Measurements from ENCODE around the gene EXOSC10. TPM values are rescaled to one million over a fixed set of nuclear protein-coding genes. Genes with fewer than 3 reads are reported as not detected.

The EXOSC10 gene
- total RNA-seq, 1 donor from 2014 or later, result 17.1 TPM

DNA sequence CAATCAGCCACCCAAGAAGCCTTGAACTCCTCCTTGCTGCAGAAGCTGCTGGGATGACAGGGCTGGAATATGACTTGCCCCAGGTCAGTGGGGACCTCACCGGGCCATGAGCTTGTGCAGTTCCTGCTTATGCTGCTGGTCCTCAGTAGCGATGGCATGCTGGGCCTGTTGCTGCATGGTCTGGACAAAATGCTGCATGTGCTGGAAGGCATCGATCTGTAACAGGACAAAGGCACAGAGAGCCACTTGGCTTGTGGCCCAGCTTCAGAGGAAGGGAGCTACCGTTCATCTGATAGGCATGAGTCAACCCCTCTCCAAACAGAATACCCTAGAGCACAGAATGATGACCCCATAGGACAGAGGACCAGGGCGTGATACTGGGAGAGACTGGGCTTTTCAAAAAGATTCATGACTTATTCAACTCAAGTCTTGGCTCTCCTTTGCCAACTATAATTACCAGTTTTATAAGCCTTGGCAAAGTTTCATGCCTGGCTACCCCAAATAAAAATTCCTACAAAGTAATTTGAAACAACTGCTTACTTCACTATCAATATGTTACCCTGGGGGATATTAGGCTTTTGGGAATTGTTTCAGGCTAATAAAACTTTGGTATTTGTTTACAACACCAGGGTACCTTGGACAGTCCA lies 34.7 kb upstream of the EXOSC10 start:
- no peak overlapping the region for H3K4me3 ChIP-seq
- H3K27ac ChIP-seq (replicated peaks), result peak overlapping the region; percentile 73
- no peaks in the 10 kb centered on the region for H3K27me3 ChIP-seq (ENCODE audit: low read depth)
- H3K9me3 ChIP-seq (replicated peaks), result no peaks in the 10 kb centered on the region
- TF ChIP-seq, protein P1, sequence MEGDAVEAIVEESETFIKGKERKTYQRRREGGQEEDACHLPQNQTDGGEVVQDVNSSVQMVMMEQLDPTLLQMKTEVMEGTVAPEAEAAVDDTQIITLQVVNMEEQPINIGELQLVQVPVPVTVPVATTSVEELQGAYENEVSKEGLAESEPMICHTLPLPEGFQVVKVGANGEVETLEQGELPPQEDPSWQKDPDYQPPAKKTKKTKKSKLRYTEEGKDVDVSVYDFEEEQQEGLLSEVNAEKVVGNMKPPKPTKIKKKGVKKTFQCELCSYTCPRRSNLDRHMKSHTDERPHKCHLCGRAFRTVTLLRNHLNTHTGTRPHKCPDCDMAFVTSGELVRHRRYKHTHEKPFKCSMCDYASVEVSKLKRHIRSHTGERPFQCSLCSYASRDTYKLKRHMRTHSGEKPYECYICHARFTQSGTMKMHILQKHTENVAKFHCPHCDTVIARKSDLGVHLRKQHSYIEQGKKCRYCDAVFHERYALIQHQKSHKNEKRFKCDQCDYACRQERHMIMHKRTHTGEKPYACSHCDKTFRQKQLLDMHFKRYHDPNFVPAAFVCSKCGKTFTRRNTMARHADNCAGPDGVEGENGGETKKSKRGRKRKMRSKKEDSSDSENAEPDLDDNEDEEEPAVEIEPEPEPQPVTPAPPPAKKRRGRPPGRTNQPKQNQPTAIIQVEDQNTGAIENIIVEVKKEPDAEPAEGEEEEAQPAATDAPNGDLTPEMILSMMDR (IDR thresholded peaks at IDR 0.05; ENCODE audit: borderline replicate concordance), result no peak
- peaks cover 40% of the 10 kb centered on the region for H3K4me1 ChIP-seq
- peaks cover 86% of the 10 kb centered on the region for H3K36me3 ChIP-seq
- intact Hi-C loops (cut with micrococcal nuclease), result no loop called here
- no peak for DNase-seq

DNA sequence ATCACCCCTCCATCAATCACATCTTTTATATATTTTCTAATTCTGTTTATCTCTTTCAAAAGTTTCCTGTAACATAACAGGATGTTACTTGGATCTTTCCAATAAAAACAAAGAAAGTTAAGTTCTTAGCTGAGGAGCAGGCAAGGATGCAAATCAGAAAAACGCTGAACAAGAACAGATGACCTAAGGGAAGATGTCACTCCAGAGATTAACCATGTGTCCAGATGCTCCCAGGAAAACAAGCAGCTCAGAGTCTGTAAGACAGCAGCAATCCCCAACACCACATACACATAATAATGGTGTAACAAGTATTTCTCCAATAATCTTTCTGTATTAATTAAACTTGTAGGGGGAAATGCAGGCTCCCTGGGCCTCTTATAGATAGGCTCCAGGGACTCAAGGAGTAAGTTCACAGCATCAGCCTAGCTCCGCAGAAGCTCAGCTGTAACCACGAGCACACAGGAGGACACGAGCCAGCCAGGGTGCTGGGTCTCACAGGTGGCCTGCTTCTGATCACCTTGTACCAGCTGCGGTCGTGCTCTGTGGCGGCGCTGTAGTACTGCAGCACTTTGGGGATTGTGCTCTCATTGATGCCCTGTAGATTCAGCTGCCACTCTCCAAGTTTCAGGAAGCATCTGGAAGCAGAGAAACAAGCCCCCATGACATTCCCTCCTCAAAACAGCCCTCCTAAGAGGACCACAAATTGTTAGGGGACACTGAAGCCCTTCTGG lies 33.1 kb upstream of the EXOSC10 start:
- intact Hi-C loops (cut with micrococcal nuclease), result no loop called here
- H3K27ac ChIP-seq (replicated peaks), result peak overlapping the region; percentile 73

DNA sequence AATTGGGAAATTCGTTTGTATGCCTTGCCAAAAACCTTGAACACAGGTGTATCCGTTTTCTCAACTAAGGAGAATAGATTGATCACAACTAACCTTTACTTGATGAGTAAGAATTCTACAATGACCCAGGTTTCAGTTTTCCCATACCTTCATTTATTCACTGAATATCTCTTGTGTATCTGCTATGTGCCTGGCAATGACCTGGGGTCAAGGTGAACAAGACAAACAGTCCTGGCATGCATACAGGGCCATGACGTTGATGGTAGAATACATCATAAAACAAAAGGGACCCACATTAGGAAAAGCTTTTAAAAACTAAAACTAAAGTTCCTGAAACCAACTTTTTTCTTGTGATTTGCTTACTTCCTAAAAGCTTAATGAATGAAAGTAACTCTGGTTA lies 32.1 kb upstream of the EXOSC10 start:
- H3K27me3 ChIP-seq (ENCODE audit: low read depth), result no peaks in the 10 kb centered on the region
- TF ChIP-seq, protein P1 (IDR thresholded peaks at IDR 0.05; ENCODE audit: borderline replicate concordance), result no peak
- H3K4me1 ChIP-seq, result peaks cover 33% of the 10 kb centered on the region
- peaks cover 88% of the 10 kb centered on the region for H3K36me3 ChIP-seq
- no peak overlapping the region for H3K4me3 ChIP-seq
- H3K27ac ChIP-seq (replicated peaks), result peak overlapping the region; percentile 69
- intact Hi-C loops (cut with micrococcal nuclease), result no loop called here
- no peaks in the 10 kb centered on the region for H3K9me3 ChIP-seq (replicated peaks)
- no peak for DNase-seq

More for the DNA sequence above, 33.1 kb upstream of the EXOSC10 start:
- H3K4me1 ChIP-seq, result peaks cover 33% of the 10 kb centered on the region
- DNase-seq, result no peak
- TF ChIP-seq, protein P1 (IDR thresholded peaks at IDR 0.05; ENCODE audit: borderline replicate concordance), result no peak
- H3K9me3 ChIP-seq (replicated peaks), result no peaks in the 10 kb centered on the region
- H3K27me3 ChIP-seq (ENCODE audit: low read depth), result no peaks in the 10 kb centered on the region
- H3K4me3 ChIP-seq, result no peak overlapping the region
- peaks cover 86% of the 10 kb centered on the region for H3K36me3 ChIP-seq

DNA sequence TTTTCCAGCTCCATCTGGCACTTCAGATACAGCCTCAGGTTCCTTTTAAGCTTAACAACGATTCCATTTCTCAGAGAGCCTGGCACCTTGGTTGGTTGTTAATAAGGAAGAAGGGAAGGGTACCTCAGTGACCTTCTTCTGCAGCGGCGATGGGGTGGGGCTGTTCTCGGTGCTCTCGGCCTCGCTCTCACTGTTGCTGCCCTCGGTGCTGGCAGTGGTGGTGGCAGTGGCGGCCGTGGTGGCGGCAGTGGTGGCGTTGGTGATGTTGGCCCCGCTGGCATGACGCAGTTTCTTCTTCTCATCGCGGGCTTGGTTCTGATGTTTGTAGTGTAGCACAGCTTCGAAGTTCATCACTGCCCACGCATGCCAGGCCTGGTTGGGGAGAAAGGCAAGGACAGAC lies 30.7 kb upstream of the EXOSC10 start:
- intact Hi-C loops (cut with micrococcal nuclease), result no loop called here
- TF ChIP-seq, protein P1 (IDR thresholded peaks at IDR 0.05; ENCODE audit: borderline replicate concordance), result no peak

DNA sequence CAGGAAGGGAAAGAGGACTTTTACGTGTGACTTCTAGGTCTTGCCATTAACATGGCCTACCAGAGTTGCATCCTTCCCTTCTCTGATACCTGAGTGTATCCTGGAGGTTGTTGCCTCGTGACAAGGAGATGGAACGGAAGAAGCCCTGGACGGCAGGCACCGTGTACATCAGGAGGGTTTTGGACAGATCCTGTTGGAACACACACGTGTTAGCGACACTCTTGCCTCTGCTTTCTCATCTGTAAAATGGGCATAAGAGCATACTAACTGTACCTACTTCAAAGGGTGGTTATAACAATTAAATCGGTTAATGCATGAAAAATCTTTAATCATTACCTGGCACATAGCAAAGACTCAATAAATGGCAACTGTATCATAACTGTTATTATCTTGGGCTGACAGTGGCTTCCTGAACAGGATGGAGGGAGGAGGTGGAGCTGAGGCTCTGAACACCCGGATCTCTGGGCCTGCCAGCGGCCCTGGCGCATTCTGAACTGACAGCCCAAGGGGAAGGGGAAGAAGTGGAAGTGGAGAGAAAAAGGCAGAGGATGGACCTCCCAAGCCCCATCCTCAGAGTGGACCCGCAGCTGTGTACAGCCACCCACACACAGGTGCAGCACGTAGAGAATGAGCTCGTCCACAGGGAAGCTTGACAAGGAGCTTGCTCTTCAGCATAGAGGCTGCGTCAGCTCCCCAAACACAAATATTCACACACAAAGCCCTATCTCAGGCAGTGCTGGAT lies 30.2 kb upstream of the EXOSC10 start:
- Histone ChIP-seq H3K4me3 (no peak overlapping the region), H3K9me3 (replicated peaks) (no peaks in the 10 kb centered on the region), H3K27me3 (ENCODE audit: low read depth) (no peaks in the 10 kb centered on the region), H3K4me1 (peaks cover 25% of the 10 kb centered on the region), H3K27ac (replicated peaks) (peak overlapping the region; percentile 6), H3K36me3 (peaks cover 90% of the 10 kb centered on the region)
- intact Hi-C loops (cut with micrococcal nuclease), result no loop called here
- no peak for DNase-seq
- TF ChIP-seq, protein P1 (IDR thresholded peaks at IDR 0.05; ENCODE audit: borderline replicate concordance), result no peak

More for the DNA sequence above, 30.7 kb upstream of the EXOSC10 start:
- Histone ChIP-seq H3K27me3 (ENCODE audit: low read depth) (no peaks in the 10 kb centered on the region), H3K9me3 (replicated peaks) (no peaks in the 10 kb centered on the region), H3K36me3 (peaks cover 88% of the 10 kb centered on the region), H3K27ac (replicated peaks) (peak overlapping the region; percentile 69), H3K4me1 (peaks cover 31% of the 10 kb centered on the region), H3K4me3 (no peak overlapping the region)
- DNase-seq, result no peak

Measured in left ventricle myocardium inferior (tissue), 1 donor.